ENCODE measurements around the gene TASOR2. TPM values are rescaled to one million over a fixed set of nuclear protein-coding genes. Genes with fewer than 3 reads are reported as not detected.

TASOR2 gene
- total and polyA plus RNA-seq, 9 of the 15 experiments (the other 6 are each of a cell fraction or from before 2014, with no cell fraction given): 12.7 to 75.3 (median 52.3) TPM

- TF ChIP-seq TOE1 (IDR thresholded peaks at IDR 0.05; ENCODE audit: borderline replicate concordance): peak; percentile 44; the same call in 1 of the 2 replicates
- no peak for TF ChIP-seq TOE1 (CRISPR knock-in tag; IDR thresholded peaks at IDR 0.05; ENCODE audit: borderline replicate concordance, low read depth)
- peak; percentile 77 for TF ChIP-seq CCNT2 (IDR thresholded peaks at IDR 0.05; ENCODE audit: borderline replicate concordance, extremely low read depth, insufficient read length, low read depth, low read length)
- peak; percentile 91 for TF ChIP-seq ZFX (CRISPR knock-in tag; IDR thresholded peaks at IDR 0.05)
- peak; percentile 88 for TF ChIP-seq L3MBTL2 (IDR thresholded peaks at IDR 0.05)
- TF ChIP-seq ZNF239 (CRISPR knock-in tag; IDR thresholded peaks at IDR 0.05): no peak
- TF ChIP-seq FOXJ3 (CRISPR knock-in tag; IDR thresholded peaks at IDR 0.05): no peak
- TF ChIP-seq COPS2 (conservative IDR thresholded peaks at IDR 0.05): no peak
- TF ChIP-seq PHF20 (IDR thresholded peaks at IDR 0.05; ENCODE audit: partially characterized antibody): no peak
- no peak for TF ChIP-seq ZNF77 (CRISPR knock-in tag; IDR thresholded peaks at IDR 0.05)
- TF ChIP-seq, protein P1, sequence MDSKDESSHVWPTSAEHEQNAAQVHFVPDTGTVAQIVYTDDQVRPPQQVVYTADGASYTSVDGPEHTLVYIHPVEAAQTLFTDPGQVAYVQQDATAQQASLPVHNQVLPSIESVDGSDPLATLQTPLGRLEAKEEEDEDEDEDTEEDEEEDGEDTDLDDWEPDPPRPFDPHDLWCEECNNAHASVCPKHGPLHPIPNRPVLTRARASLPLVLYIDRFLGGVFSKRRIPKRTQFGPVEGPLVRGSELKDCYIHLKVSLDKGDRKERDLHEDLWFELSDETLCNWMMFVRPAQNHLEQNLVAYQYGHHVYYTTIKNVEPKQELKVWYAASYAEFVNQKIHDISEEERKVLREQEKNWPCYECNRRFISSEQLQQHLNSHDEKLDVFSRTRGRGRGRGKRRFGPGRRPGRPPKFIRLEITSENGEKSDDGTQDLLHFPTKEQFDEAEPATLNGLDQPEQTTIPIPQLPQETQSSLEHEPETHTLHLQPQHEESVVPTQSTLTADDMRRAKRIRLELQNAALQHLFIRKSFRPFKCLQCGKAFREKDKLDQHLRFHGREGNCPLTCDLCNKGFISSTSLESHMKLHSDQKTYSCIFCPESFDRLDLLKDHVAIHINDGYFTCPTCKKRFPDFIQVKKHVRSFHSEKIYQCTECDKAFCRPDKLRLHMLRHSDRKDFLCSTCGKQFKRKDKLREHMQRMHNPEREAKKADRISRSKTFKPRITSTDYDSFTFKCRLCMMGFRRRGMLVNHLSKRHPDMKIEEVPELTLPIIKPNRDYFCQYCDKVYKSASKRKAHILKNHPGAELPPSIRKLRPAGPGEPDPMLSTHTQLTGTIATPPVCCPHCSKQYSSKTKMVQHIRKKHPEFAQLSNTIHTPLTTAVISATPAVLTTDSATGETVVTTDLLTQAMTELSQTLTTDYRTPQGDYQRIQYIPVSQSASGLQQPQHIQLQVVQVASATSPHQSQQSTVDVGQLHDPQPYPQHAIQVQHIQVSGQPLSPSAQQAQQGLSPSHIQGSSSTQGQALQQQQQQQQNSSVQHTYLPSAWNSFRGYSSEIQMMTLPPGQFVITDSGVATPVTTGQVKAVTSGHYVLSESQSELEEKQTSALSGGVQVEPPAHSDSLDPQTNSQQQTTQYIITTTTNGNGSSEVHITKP (IDR thresholded peaks at IDR 0.05; ENCODE audit: partially characterized antibody): peak; percentile 31
- TF ChIP-seq MXD1 (CRISPR knock-in tag; IDR thresholded peaks at IDR 0.05; ENCODE audit: borderline replicate concordance, poor library complexity, severe bottlenecking): no peak
- no peak for TF ChIP-seq SNIP1 (IDR thresholded peaks at IDR 0.05; ENCODE audit: low read depth)
- no peak for TF ChIP-seq NCOA2 (IDR thresholded peaks at IDR 0.05; ENCODE audit: partially characterized antibody in 2 of 2)
- TF ChIP-seq ZBTB26 (CRISPR knock-in tag; IDR thresholded peaks at IDR 0.05): no peak
- TF ChIP-seq SRSF7 (optimal IDR thresholded peaks at IDR 0.05; ENCODE audit: low read depth, low read length): no peak
- TF ChIP-seq, protein P2, sequence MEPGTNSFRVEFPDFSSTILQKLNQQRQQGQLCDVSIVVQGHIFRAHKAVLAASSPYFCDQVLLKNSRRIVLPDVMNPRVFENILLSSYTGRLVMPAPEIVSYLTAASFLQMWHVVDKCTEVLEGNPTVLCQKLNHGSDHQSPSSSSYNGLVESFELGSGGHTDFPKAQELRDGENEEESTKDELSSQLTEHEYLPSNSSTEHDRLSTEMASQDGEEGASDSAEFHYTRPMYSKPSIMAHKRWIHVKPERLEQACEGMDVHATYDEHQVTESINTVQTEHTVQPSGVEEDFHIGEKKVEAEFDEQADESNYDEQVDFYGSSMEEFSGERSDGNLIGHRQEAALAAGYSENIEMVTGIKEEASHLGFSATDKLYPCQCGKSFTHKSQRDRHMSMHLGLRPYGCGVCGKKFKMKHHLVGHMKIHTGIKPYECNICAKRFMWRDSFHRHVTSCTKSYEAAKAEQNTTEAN (CRISPR knock-in tag; IDR thresholded peaks at IDR 0.05): no peak
- TF ChIP-seq BCOR (IDR thresholded peaks at IDR 0.05): peak; percentile 30; the same call in 1 of the 2 replicates
- no peak for TF ChIP-seq KLF6 (CRISPR knock-in tag; IDR thresholded peaks at IDR 0.05; ENCODE audit: borderline replicate concordance)
- no peak for TF ChIP-seq MTF1 (CRISPR knock-in tag; IDR thresholded peaks at IDR 0.05; ENCODE audit: borderline replicate concordance)
Observed at GRCh38 chr10:5692461-5693358, 8.1 kb downstream of the TASOR2 start (continued).

Data from K562 (cell line).